Activated CD4-positive, alpha-beta memory T cell treated with anti-CD3 and anti-CD28 coated beads for 36 hours (primary cell): ENCODE results near the gene MED10. TPM values are rescaled to one million over a fixed set of nuclear protein-coding genes. Genes with fewer than 3 reads are reported as not detected.
A peak's percentile ranks its signal among the peaks of the same experiment; 100 is the strongest.

Experiments
- CTCF ChIA-PET: fragments of 350-600 bp; sonication (Branson Sonifier 250); formaldehyde crosslinking; loops from one replicate; lab custom pipeline; 2021; ENCODE audit warnings: antibody characterized with exemption, inconsistent platforms; lab: Charles Lee
- POLR2A ChIA-PET: fragments of 350-600 bp; sonication (Branson Sonifier 250); formaldehyde crosslinking; loops from one replicate; lab custom pipeline; 2021; ENCODE audit warnings: antibody characterized with exemption; lab: Charles Lee
- DNase-seq: peaks from one replicate; pipeline ENCODE4 v3.0.0-alpha.2; 2020
- H3K27ac Mint-ChIP-seq: one replicate; pipeline ENCODE4 v1.8.0; 2021; ENCODE audit warnings: mixed read lengths
- H3K27me3 Mint-ChIP-seq: one replicate; pipeline ENCODE4 v1.8.0; 2021; ENCODE audit warnings: mixed read lengths
- H3K36me3 Mint-ChIP-seq: one replicate; pipeline ENCODE4 v1.8.0; 2021; ENCODE audit warnings: mixed read lengths
- H3K4me1 Mint-ChIP-seq: one replicate; pipeline ENCODE4 v1.8.0; 2021; ENCODE audit warnings: low read depth, mixed read lengths
- H3K4me3 Mint-ChIP-seq: one replicate; pipeline ENCODE4 v1.8.0; 2021; ENCODE audit warnings: mild to moderate bottlenecking, mixed read lengths
- H3K9me3 Mint-ChIP-seq: one replicate; pipeline ENCODE4 v1.8.0; 2021; ENCODE audit warnings: mixed read lengths
- intact Hi-C: fragments of 100-400 bp; cut with micrococcal nuclease; formaldehyde crosslinking; loops from one replicate; pipeline ENCODE4 v1.15.1; 2023
- total RNA-seq, 2 experiments: library from RNA; stranded (reverse); gene quantifications; one replicate each; pipeline ENCODE4 v1.2.3, GENCODE V29; 2021

MED10 gene
- total RNA-seq: 10 to 100 TPM; 49.8 to 51.6 TPM

- H3K4me3 Mint-ChIP-seq: peak within 1 kb of the TSS; percentile 92
- H3K27ac Mint-ChIP-seq: peak within 1 kb of the TSS; percentile 98
- ChIA-PET CTCF (no interaction called here), POLR2A (interaction anchor here (0.7 to 1.8 kb wide), 7 partner anchors 8 to 956 kb away, joined by 3 to 9 read pairs (median 3); partner anchors contain the start of gene SRD5A1)
- peaks cover 37% of the 10 kb centered on the region for H3K4me1 Mint-ChIP-seq
- DNase-seq: peak; percentile 98
- intact Hi-C loops: loop anchor here (1.0 to 5.0 kb wide), 7 partner anchors 116 to 1494 kb away; partner anchors contain the start of genes ICE1, NSUN2, SRD5A1 and TENT4A
- no peaks in the 10 kb centered on the region for H3K9me3 Mint-ChIP-seq
- H3K36me3 Mint-ChIP-seq: peaks cover 51% of the 10 kb centered on the region
- H3K27me3 Mint-ChIP-seq: no peaks in the 10 kb centered on the region
These were observed at the start of gene MED10 for GRCh38 chr5:6377905-6378765. Gene MED10, minus strand, starts transcription at chr5:6378547. Its CDS starts 64 bp downstream, at chr5:6378483.

GRCh38 chr5:6427694-6428093, 49.3 kb upstream of the MED10 start:
- H3K36me3 Mint-ChIP-seq: no peaks in the 10 kb centered on the region
- H3K4me3 Mint-ChIP-seq: no peak overlapping the region
- ChIA-PET CTCF (no interaction called here), POLR2A (no interaction called here)
- no peak overlapping the region for H3K27ac Mint-ChIP-seq
- H3K4me1 Mint-ChIP-seq: no peaks in the 10 kb centered on the region
- no peaks in the 10 kb centered on the region for H3K9me3 Mint-ChIP-seq
- H3K27me3 Mint-ChIP-seq: peaks cover 13% of the 10 kb centered on the region
- no peak for DNase-seq
- intact Hi-C loops: no loop called here

GRCh38 chr5:6424700-6425099, 46.4 kb upstream of the MED10 start:
- CTCF ChIA-PET: no interaction called here
- no peaks in the 10 kb centered on the region for H3K36me3 Mint-ChIP-seq
- H3K27me3 Mint-ChIP-seq: peaks cover 7% of the 10 kb centered on the region

GRCh38 chr5:6424110-6424659, 45.8 kb upstream of the MED10 start:
- Mint-ChIP-seq H3K27ac (no peak overlapping the region), H3K36me3 (no peaks in the 10 kb centered on the region), H3K4me1 (no peaks in the 10 kb centered on the region), H3K4me3 (no peak overlapping the region), H3K9me3 (no peaks in the 10 kb centered on the region), H3K27me3 (peaks cover 8% of the 10 kb centered on the region)
- CTCF ChIA-PET: no interaction called here
- DNase-seq: no peak
- intact Hi-C loops: no loop called here
- POLR2A ChIA-PET: no interaction called here

More at GRCh38 chr5:6424700-6425099, 46.4 kb upstream of the MED10 start:
- POLR2A ChIA-PET: no interaction called here
- intact Hi-C loops: no loop called here
- H3K27ac Mint-ChIP-seq: no peak overlapping the region
- DNase-seq: no peak
- H3K4me1 Mint-ChIP-seq: no peaks in the 10 kb centered on the region
- no peaks in the 10 kb centered on the region for H3K9me3 Mint-ChIP-seq
- no peak overlapping the region for H3K4me3 Mint-ChIP-seq

- no peak for DNase-seq
- intact Hi-C loops: no loop called here
- ChIA-PET POLR2A (no interaction called here), CTCF (no interaction called here)
- Mint-ChIP-seq H3K4me3 (no peak overlapping the region), H3K27me3 (peaks cover 8% of the 10 kb centered on the region), H3K36me3 (no peaks in the 10 kb centered on the region), H3K27ac (no peak overlapping the region), H3K9me3 (no peaks in the 10 kb centered on the region), H3K4me1 (no peaks in the 10 kb centered on the region)
These were observed 45.2 kb upstream of the MED10 start for GRCh38 chr5:6423327-6424109.

DNA sequence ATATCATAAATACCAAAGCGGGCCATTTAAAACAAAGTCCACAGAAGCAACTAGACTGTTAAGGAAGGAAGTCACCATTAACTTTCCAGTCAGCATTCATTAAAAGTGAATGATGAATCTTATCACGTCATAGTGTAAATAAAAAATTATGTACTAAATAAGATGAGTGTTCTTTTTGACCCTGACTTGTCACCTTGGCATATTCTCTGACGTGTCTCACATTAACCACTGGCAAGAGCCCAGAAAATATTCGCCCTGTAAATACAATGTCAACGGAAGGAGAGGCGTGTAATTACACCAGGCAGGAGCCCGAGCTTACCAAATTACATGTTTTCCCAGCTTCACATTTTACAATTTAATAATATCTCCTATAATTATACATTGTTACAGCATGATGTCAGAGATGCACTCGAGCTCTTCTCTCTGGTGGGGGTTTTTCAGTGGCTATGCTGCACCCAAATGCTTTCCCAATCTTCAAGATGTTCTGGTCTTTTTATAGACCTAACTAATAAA, 41.0 kb upstream of the MED10 start:
- H3K9me3 Mint-ChIP-seq: no peaks in the 10 kb centered on the region
- no peak for DNase-seq
- intact Hi-C loops: no loop called here
- POLR2A ChIA-PET: no interaction called here
- H3K36me3 Mint-ChIP-seq: no peaks in the 10 kb centered on the region
- CTCF ChIA-PET: no interaction called here
- H3K4me1 Mint-ChIP-seq: no peaks in the 10 kb centered on the region
- H3K4me3 Mint-ChIP-seq: no peak overlapping the region
- H3K27ac Mint-ChIP-seq: no peak overlapping the region
- peaks cover 5% of the 10 kb centered on the region for H3K27me3 Mint-ChIP-seq

DNA sequence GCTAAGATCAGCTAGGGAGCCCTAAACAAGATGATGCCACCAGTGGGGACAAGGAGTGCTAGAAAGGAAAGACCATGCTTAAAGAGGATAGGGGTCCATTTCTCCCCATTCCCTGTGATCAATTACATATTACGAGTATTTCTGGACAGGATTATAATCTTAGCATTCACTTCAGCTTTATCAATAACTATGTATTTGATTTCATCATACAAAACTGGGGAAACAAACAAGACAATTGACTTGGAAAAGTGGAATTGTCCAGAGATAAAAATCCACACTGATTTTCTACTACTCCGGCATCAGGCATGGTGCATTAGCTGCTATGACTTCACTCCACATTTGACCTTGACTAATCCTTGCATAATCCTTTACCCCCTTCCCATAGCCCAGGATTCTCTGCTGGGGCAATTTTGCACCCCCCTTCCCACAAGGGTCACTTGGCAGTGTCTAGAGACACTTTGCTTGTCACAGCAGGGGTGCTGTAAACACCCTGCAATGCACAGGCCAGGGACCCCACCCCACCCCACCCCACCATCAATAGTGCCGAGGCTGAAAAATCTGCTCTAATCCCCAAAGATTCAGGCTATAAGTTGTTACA, 40.4 kb upstream of the MED10 start:
- no peak for DNase-seq
- ChIA-PET CTCF (no interaction called here), POLR2A (no interaction called here)
- H3K27me3 Mint-ChIP-seq: peaks cover 7% of the 10 kb centered on the region
- H3K27ac Mint-ChIP-seq: no peak overlapping the region
- no peak overlapping the region for H3K4me3 Mint-ChIP-seq
- H3K9me3 Mint-ChIP-seq: no peaks in the 10 kb centered on the region
- intact Hi-C loops: no loop called here
- no peaks in the 10 kb centered on the region for H3K36me3 Mint-ChIP-seq
- no peaks in the 10 kb centered on the region for H3K4me1 Mint-ChIP-seq

GRCh38 chr5:6417657-6418056, 39.3 kb upstream of the MED10 start:
- Mint-ChIP-seq H3K9me3 (no peaks in the 10 kb centered on the region), H3K4me3 (no peak overlapping the region), H3K27me3 (peaks cover 7% of the 10 kb centered on the region), H3K27ac (no peak overlapping the region), H3K4me1 (no peaks in the 10 kb centered on the region), H3K36me3 (no peaks in the 10 kb centered on the region)
- POLR2A ChIA-PET: no interaction called here
- intact Hi-C loops: no loop called here
- CTCF ChIA-PET: no interaction called here
- no peak for DNase-seq

- DNase-seq: no peak
- Mint-ChIP-seq H3K36me3 (no peaks in the 10 kb centered on the region), H3K27ac (no peak overlapping the region), H3K27me3 (peaks cover 10% of the 10 kb centered on the region), H3K4me1 (no peaks in the 10 kb centered on the region), H3K9me3 (no peaks in the 10 kb centered on the region), H3K4me3 (no peak overlapping the region)
- ChIA-PET POLR2A (no interaction called here), CTCF (no interaction called here)
- intact Hi-C loops: no loop called here
These were observed 34.5 kb upstream of the MED10 start for GRCh38 chr5:6412811-6413210.

- CTCF ChIA-PET: no interaction called here
- H3K36me3 Mint-ChIP-seq: no peaks in the 10 kb centered on the region
- no peak for DNase-seq
These were observed 32.8 kb upstream of the MED10 start for GRCh38 chr5:6411141-6411540.

DNA sequence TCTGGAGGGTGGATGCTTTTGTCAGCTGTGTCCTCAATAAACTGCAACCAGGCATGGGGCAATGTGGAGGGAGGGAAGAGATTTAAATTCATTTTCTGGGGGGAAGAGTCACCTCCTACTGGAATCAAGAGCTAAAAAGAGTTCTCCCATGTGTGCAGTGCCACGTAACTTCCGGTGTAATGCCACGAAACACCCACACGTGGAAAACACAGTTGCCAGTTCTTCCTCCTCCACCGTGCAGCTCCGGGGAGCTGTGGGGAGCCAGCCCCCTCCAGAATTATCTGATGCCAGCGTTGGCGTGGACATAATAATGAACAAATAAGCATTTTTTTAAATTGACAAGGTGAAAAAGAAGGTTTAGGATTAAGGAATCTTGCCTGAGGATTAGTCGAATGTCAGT, 32.1 kb upstream of the MED10 start:
- Mint-ChIP-seq H3K36me3 (no peaks in the 10 kb centered on the region), H3K9me3 (no peaks in the 10 kb centered on the region), H3K27me3 (peaks cover 20% of the 10 kb centered on the region), H3K4me1 (no peaks in the 10 kb centered on the region), H3K27ac (no peak overlapping the region), H3K4me3 (no peak overlapping the region)
- intact Hi-C loops: no loop called here
- ChIA-PET POLR2A (no interaction called here), CTCF (no interaction called here)
- DNase-seq: no peak

More at GRCh38 chr5:6411141-6411540, 32.8 kb upstream of the MED10 start:
- no peaks in the 10 kb centered on the region for H3K4me1 Mint-ChIP-seq
- no peak overlapping the region for H3K27ac Mint-ChIP-seq
- H3K27me3 Mint-ChIP-seq: peaks cover 20% of the 10 kb centered on the region
- intact Hi-C loops: no loop called here
- no peak overlapping the region for H3K4me3 Mint-ChIP-seq
- POLR2A ChIA-PET: no interaction called here
- no peaks in the 10 kb centered on the region for H3K9me3 Mint-ChIP-seq
